Cortex of kidney (tissue), 1 donor: ENCODE results near the gene TSHZ2.

Experiments used
- DNase-seq: peaks from one replicate; lab custom pipeline; 2025; lab: John Stamatoyannopoulos, UW

Gene TSHZ2

DNA sequence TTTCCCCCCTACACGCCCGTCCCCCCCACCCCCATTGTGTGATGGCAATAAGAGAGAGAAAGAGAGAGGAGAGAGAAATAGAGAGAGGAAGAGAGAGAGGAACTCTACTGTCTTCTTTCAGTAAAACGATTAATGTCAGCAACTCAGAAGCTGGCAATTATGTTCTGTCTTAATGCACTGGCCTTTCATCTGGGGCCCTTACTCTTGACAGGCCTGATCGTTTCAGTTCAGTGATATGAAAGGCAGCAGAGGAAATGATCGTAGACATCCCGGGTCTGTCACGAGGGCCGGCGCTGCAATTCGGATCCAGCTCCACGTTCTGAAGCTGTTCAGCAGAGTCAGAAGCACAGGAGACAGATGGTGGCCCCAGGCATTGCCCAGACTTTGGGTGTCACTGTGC is 312.5 kb downstream of the TSHZ2 start:
- DNase-seq, result no peak

DNA sequence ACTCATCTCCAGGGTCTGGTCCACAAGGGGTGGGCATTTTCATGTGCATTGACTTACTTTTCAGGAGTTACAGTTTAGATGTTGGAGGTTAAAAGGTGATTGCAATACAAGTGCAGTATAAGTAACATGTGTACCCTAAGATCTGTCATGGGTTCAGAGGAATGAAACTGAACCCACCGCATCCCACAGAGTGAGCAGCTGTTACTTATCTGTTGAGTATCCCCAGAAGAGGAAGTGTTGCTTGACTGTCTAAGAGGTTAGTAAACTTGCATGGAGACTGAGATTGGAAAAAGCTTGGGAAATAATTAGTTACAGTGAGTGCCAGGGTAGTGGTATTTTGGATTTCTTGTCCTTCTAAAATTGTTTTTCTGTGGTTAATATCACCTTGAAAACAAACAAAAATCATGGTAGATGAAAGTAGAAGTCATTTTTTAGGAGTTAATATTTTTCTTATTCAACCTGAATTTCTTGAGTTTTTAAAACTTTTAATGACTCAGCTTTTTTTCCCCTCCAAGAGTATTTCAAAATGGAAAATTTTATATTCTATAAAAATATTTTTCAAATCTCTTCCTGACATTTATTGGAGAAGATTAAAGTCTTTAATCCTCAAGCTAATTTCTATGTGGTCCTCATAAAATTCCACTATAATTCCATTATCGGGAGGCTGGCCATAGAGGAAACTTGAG is 315.3 kb downstream of the TSHZ2 start:
- DNase-seq, result no peak

DNA sequence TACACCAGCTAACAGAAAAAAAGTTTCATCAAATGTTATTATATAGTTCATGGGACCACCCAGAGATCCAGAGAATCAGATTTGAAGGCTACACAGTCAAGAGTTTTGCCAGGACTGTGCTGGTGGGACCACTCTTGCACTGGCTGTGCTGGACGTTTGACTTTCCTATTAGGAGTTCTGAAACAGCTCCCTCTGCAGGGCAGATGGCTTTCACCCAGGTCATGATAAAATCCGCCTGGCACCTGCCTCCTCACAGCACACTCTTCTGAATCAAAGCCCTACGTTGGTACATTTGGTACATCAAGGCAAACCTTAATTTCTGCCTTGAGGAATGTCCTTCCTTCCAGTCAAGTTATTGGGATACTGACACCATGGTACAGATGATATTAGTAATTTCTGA is 319.4 kb downstream of the TSHZ2 start:
- no peak for DNase-seq

DNA sequence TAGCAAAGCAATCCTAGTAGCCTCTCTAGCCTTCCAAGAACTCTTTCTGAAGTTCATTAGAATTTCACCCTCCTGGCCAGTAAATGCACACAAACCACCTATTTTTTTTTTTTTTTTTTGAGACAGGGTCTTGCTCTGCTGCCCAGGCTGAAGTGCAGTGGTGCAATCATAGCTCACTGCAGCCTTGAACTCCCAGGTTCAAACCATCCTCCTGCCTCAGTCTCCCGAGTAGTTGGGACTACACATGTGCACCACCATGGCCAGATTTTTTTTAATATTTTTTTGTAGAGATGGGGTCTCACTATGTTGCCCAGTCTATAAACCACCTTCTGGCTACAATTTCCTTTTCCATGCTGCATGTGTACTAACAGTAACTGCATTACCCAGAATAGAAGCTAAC is 320.2 kb downstream of the TSHZ2 start:
- DNase-seq, result no peak

DNA sequence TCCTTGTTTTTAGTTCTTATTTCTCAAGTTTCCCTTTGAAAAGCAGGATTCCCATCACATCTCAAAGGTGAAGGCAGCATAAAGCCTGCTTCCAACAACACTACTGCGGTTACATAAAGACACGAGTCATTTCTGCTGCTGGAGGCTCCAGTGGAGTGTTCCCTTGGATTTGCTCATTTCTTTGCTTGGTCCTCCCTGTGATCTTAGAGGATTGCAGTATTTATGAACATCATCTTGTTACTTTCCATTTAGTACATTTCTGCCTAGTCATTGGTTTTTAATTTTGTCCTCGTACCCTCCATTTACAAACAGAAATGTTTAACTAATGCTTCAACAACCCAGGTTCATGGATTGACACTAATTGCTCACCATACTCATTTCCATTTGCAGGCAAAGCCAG is 322.6 kb downstream of the TSHZ2 start:
- no peak for DNase-seq

DNA sequence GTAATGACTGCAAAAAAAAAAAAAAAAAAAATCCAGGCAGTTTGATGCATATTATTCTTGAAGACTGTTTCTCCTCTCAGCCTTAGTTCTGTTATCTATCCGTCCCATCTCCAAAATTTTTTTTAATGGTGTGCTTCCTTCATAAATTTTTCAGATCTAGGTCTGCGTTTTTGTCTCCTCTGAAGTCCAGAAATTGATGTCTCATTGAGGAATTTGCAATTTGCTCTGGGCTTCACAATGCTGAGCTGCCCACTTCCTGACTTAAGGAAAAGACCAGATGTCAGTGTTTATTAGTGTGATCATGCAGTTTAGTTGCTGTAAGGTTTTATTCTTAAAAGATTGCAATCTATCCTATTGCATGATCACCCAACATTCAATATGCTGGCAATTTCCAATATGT is 323.9 kb downstream of the TSHZ2 start:
- DNase-seq, result no peak

DNA sequence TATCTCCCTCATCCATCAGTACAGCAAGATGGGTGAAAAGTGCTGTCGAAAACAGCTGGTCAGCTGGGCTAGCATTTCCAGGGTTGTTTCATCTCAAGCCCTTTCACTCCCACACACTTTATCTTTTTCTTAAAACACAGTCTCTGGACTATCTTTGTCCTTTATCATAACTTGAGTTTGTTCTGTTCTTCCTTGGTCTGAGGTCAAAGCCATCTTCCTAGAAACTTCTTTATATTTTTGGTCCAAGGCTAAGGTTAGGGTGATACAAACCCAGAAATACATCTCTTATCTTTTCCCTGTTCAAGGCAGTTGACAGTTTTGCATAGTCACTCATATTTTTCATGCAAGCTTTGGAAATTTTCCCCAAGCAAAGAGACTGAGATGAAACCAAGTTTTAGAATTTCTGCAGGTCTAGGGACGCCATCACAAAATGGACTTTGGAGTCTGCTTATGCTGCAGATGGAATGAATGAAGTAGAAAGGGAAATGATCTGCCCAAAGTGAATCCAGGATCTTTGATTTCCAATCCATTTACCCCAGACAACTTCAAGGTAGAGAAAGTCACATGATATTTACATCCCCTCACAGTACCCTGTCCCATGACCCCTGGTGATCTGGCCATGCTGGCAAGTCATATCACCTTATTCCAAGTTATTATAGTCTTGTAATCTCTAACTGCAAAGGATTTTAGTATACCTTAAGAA is 324.4 kb downstream of the TSHZ2 start:
- no peak for DNase-seq

DNA sequence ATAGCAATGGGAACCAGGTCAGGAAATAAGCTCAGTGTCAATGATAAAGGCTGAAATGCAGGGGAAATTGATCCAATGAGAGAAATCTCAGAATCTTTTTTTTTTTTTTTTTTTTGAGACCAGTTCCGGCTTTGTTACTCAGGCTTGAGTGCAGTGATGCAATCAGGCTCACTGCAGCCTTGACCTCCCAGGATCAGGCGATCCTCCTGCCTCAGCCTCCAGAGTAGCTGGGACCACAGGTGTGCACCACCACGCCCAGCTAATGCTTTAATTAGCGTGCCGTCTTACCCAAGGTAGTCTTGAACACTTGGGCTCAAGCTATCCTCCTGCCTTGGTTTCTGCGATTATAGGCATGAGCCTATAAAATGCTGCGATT is 325.0 kb downstream of the TSHZ2 start:
- no peak for DNase-seq

DNA sequence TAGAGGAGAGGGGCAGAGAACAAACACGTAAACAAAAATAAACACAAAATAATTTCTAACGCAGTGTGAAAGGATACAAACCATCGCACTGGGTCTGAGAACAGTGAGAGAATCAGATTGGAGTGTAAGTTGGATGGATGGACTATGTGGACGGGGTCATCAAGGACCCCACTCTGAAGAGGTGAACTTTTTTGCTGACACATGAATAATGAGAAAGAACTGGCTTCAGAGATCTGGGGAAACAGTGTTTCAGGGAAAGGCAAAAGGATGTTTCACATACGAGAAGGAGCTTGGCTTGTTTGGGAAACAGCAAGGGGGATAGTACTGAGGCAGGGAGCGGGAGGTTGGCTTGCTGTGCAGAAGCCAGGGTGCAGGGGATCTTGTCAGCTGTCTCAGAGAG is 326.1 kb downstream of the TSHZ2 start:
- no peak for DNase-seq

DNA sequence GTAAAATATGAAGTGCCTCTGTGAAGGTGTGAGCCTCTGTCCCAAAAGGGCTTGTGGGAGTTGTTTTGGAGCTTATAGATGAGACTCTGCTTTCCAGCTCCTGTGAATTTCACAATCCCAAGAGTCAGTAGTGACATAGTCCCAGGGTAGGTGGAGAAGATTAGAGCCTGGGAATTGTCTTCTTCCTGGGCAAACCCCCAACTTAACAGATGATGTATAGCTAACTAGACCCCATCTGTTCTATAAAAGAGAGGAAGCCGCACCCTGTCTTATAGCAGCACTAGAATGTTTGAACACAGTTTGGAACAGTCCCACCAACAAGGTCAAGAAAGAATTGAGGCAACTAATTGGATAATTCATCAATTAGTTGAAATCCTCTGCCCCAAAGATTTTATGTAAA is 326.8 kb downstream of the TSHZ2 start:
- DNase-seq, result no peak

DNA sequence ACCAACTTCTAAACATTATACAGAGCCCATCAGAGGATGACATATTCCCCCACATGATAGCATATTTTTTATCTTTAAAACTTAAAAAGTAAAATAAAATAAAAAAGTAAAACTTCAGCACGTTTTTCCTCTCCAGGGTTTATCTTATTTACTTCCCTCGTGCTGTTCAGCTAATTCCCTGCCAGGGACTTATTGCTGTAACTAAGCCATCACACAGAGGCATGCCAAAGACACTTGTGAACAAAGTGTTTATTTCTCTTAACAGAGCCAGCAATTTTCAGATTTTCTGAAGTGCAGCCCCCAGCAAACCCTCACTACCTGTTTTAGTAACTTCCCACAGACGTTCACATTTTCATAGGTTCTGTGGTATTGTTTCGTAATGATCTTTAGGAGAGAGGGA is 327.7 kb downstream of the TSHZ2 start:
- DNase-seq, result no peak

DNA sequence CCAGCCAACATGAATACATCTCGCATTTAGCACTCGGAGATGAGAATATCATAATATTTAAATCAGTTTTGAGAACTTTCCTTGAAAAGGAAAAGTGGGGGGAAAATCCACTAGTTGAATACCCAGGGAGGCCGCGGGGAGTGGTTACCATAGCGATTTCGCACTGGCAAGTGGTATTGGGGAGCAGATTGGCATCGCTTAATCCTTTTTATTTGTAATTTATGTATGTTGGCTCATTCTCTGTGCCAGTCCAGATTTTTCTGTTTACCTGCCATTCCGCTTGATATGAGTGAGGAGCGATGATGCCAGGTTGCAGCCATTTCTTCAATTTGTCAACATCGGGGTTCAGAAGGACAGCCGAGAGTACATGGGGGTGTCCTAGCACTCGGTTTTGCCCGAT is 329.7 kb downstream of the TSHZ2 start:
- DNase-seq, result no peak

DNA sequence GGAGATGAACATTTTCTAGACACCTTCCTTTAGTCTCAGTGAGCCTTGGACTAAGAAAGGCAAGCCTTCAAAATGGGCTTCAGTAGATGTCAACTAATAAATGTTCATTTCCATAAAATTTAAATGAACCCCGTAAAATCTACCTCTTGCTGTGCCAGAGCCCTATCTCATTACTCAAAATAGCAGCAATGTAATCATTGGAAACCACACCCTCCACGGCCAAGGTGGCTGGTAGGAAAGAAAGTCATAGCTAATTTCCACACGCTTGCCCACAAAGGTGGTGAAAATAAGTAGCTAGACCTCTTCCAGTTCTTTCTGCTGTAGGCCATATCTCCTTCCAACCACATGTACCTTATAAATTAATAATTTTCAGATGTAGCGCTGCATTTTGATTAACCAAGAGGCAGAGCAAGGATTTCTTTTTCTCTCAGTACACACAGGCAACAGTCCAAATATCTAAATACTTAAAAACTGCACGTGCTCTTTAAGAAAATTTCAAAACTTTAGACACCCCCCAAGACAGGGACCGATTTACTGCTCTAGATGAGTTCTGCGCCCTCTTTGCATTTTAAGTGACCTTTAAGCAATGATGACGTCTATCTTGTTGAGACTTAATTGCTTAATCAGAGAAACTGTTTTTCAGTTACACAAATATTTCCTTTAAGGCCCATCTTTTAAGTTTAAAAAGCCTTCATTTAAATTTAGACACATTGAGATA is 330.7 kb downstream of the TSHZ2 start:
- no peak for DNase-seq

DNA sequence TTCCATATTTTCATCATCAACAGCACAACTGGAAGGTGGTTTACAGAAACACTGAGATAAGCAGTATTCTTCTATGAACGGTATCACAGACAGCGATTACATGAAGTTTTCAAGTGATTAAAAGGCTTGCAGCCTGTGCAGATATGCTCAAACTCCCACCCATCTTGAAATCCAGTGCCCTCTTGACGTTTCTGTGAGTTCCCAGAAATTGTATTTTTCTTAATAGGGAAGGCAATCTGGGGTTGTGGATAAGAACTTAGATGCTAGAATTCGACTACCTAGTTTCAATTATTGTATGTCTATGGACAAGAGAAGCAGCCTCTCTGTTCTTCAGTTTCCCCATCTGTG is 331.2 kb downstream of the TSHZ2 start:
- DNase-seq, result no peak

DNA sequence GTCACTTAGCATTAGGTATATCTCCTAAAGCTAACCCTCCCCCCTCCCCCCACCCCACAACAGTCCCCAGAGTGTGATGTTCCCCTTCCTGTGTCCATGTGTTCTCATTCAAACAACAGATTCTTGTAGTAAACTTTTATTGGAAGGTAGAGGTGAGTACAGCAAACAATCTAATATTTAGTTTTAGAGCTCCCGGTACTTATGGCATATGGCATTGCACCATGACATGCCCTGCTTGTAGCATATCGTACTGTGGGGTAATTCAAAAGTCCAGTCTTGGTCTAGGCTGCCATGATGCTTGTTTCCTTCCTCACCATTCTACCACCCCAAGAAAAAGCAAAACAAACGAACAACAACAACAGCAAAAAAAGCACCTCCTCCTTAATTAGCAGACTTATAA is 332.0 kb downstream of the TSHZ2 start:
- DNase-seq, result no peak

DNA sequence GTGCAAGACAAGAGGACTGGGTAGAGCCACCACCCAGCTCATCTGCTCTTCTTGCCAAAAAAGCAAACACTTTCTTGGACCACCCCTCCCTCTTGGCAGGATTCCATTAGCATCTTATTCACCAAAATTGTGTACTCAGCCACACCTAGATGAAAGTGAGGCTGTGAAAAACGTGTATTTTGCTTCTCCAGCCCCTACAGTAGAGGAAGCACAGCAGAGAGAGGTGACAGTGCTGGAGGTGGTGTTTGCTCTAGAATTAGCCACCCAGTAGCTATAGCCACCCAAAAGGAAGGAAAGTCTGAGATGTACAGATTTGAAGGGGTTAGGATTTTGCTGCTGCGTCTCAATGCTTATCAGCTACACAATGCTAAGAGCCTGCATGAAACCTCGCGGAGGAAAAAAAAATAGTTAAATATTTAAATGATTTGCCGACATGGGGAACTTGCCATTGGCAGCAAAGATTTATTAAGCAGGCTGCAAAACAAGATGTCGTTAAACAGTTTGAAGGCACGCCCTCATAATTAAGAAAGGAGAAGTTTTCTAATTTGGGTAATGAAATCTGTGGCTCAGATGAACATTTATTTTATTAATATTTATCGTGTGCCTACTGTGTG is 334.1 kb downstream of the TSHZ2 start:
- no peak for DNase-seq

DNA sequence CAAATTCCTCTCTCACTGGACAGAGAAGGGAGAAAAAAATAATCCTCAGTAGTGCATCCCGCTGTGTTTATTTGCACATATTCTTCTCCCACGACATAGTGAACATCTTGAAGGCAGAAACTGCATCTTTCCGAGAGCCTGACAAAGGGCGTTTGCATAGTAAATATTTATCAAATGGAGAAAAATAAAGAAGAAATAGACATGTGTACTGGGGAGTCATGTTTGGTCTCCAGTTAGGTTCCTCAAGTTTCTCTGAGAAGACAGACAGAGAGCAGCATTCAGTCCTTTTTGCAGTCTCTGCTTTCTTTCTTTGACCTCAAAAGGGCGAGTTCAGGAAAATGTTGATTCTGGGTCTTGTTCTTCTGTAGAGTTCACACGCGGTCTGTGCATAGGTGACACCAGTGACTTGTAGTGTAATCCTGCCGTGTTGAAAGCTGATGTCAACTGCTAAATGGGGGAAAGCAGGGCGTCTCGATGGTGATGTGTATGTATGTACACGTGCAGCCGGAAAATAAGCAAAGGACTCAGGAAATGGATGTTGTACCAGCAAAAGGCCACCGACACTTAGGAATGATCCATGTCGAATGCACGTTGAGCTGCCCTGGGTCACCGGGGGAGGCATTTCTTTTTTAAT is 335.9 kb downstream of the TSHZ2 start:
- DNase-seq, result no peak

DNA sequence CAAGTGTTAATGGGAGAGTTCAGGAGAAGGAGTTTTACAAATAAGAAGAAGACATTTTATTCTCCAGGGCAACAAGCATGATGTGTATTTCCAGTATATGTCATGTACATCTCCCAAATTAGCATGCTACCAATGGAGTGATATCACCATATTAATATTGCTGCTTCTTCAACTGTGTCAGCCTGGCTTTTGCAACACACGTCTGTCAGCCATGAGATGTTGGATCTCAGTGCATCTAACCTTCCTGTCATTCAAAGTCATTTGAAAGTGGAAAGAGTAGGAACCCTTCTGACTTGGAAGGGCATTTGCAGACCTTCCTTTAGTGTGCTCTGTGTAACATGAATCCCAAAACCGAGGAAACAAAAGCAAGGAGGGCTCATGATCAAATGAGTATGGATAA is 337.4 kb downstream of the TSHZ2 start:
- DNase-seq, result no peak

DNA sequence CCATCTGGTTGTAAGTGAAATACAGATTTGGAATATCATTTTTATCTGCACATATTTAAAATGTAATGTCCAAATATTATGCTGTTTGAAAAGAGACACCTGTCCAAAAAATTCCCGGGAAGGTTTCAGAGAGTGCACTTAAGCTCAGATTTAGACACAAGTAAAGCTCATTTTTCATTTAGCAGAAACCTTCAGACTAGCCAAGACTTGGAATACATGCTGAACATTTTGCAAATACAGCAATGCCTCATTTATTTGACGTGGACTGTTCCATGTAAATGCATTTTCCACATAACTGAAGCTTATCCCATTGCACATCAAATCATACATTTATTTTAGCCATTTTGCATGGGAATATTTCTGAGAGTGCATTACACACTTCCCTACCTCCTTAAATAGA is 340.8 kb downstream of the TSHZ2 start:
- no peak for DNase-seq

DNA sequence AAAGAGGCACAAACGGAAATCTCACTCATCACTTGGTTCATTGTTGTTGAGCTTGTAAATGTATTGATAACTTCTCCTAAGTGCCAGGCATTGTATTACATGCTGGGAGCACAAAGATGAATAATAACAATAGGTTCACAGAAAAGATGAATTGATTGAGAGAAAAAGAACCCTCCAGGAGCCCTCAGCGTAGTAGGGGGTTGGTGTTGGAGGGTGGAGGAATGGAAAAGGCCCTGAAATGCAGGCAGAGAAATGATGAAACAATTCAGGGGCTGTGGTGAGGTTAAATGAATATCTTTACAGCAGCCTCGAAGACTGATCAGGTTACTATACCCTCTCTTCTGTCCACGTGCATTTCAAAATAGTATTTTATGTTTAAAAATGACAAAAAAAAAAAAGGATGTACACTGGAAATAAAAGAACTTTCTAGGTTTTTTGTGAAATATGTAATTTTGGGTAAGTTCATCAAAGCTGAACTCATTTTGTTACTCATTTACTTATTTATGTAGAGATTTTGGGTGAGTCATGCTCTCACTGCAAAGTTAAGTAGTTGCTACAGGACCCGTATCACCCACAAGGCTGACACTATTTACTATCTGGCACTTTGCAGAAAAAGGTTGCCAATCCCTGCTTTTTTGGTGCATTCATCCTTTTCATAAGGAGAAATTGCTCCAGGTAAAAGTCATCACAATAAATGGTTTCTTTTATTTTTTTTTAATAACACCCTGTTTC is 344.2 kb downstream of the TSHZ2 start:
- no peak for DNase-seq

DNA sequence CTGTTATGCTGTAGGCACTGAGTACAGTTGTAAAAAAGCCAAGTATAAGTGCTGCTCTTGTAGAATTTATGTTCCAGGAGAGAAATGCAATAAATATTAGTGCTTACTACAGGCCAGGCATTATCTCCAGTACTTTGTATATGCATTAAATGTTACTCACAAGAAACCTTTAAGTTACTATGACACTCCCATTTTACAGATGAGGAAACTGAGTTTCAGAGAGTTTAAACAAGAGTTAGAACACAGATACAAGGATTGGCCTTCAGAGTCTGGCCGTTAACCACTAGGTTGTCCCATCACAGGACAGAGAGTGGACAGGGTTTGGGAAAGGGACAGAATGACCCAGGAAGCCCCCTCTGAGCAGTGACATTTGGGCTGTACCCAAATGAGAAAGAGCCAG is 347.0 kb downstream of the TSHZ2 start:
- DNase-seq, result no peak

DNA sequence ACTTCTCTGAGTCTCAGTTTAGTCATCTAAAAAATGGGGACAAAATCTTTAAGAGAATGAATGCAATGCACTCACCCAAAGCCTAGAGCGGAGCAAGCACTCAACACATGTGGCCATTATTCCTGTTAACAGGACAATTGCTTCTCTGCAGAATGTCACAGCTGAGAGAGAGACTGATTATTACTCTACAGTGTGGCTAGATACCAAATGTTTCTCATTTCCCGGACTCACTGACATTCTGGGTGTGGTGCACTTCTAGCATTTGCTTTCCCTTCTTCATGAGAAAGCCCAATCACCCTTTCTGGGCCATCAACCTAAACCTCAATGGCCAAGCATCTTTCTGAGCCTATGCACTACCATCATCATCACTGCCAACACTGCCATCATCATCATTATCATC is 347.6 kb downstream of the TSHZ2 start:
- DNase-seq, result no peak
